Calu3 (cell line): ENCODE results near the gene ZNF787. TPM values are rescaled to one million over a fixed set of nuclear protein-coding genes. Genes with fewer than 3 reads are reported as not detected.

Source experiments
- BruUV-seq: library from RNA; stranded (reverse); fragments of 400-500 nt; replicated peaks from 2 replicates; lab custom pipeline; 2021; lab: Mats Ljungman, UMichigan
- CTCF ChIA-PET: fragments of 300-600 bp; sonication (Branson Sonifier 250); formaldehyde crosslinking; loops from one replicate; lab custom pipeline; 2022; ENCODE audit warnings: antibody characterized with exemption; lab: Charles Lee
- DNase-seq: peaks from one replicate; pipeline ENCODE4 v3.0.0; 2022
- H3K27ac Mint-ChIP-seq: one replicate; pipeline ENCODE4 v1.8.0; 2022; ENCODE audit warnings: mixed read lengths; ENCODE audit not compliant: unreplicated experiment
- H3K27me3 Mint-ChIP-seq: one replicate; pipeline ENCODE4 v1.8.0; 2022; ENCODE audit warnings: mixed read lengths; ENCODE audit not compliant: unreplicated experiment
- H3K36me3 Mint-ChIP-seq: one replicate; pipeline ENCODE4 v1.8.0; 2022; ENCODE audit warnings: mild to moderate bottlenecking, moderate library complexity, mixed read lengths; ENCODE audit not compliant: insufficient read depth, unreplicated experiment
- H3K4me1 Mint-ChIP-seq: one replicate; pipeline ENCODE4 v1.8.0; 2022; ENCODE audit warnings: mild to moderate bottlenecking, low read depth, mixed read lengths; ENCODE audit not compliant: unreplicated experiment
- H3K4me3 Mint-ChIP-seq: one replicate; pipeline ENCODE4 v1.8.0; 2022; ENCODE audit warnings: mild to moderate bottlenecking, low read depth, moderate library complexity, mixed read lengths; ENCODE audit not compliant: unreplicated experiment
- H3K9me3 Mint-ChIP-seq: one replicate; pipeline ENCODE4 v1.8.0; 2022; ENCODE audit warnings: low read depth, mixed read lengths; ENCODE audit not compliant: unreplicated experiment
- CTCF ChIP-seq: fragments of 200-600 bp; IDR thresholded peaks from one replicate; pipeline ENCODE4 v1.8.0; 2022; ENCODE audit warnings: antibody characterized with exemption; ENCODE audit not compliant: unreplicated experiment
- intact Hi-C: fragments of 100-400 bp; cut with micrococcal nuclease; formaldehyde crosslinking; loops from one replicate; pipeline ENCODE4 v1.10.0; 2022; ENCODE audit not compliant: unreplicated experiment
- total RNA-seq: library from RNA; stranded (reverse); gene quantifications from 2 replicates; pipeline ENCODE4 v1.2.3, GENCODE V29; 2022

The ZNF787 gene
- total RNA-seq, 1 experiment from 2014 or later: 68.5 TPM

- Mint-ChIP-seq H3K4me3 (no peak overlapping the region), H3K27me3 (no peaks in the 10 kb centered on the region), H3K27ac (no peak overlapping the region), H3K9me3 (no peaks in the 10 kb centered on the region), H3K36me3 (peaks cover 49% of the 10 kb centered on the region), H3K4me1 (peaks cover 16% of the 10 kb centered on the region)
- TF ChIP-seq CTCF: no peak
- CTCF ChIA-PET: no interaction called here
- BruUV-seq: no TSS peak
- DNase-seq: no peak
- intact Hi-C loops: no loop called here
These were observed 26.2 kb upstream of the ZNF787 start for GRCh38 chr19:56147307-56147706.

- intact Hi-C loops: no loop called here
- no peak for DNase-seq
- Mint-ChIP-seq H3K27me3 (no peaks in the 10 kb centered on the region), H3K4me1 (peaks cover 16% of the 10 kb centered on the region), H3K27ac (no peak overlapping the region), H3K9me3 (no peaks in the 10 kb centered on the region), H3K4me3 (no peak overlapping the region), H3K36me3 (peaks cover 52% of the 10 kb centered on the region)
- CTCF ChIA-PET: no interaction called here
- TF ChIP-seq CTCF: no peak
- no TSS peak for BruUV-seq
These were observed 25.8 kb upstream of the ZNF787 start for GRCh38 chr19:56146904-56147303.

GRCh38 chr19:56145698-56146097, 24.6 kb upstream of the ZNF787 start:
- intact Hi-C loops: no loop called here
- Mint-ChIP-seq H3K36me3 (peaks cover 64% of the 10 kb centered on the region), H3K9me3 (no peaks in the 10 kb centered on the region), H3K27ac (no peak overlapping the region), H3K4me3 (no peak overlapping the region), H3K4me1 (peaks cover 16% of the 10 kb centered on the region), H3K27me3 (no peaks in the 10 kb centered on the region)
- no peak for TF ChIP-seq CTCF
- BruUV-seq: no TSS peak
- CTCF ChIA-PET: interaction anchor here (1.1 kb wide), 1 partner anchor 9 kb away, joined by 4 read pairs; no protein-coding TSS in a partner anchor
- DNase-seq: no peak

- DNase-seq: no peak
- intact Hi-C loops: loop anchor here (5.0 kb wide), 1 partner anchor 53 kb away; no protein-coding TSS in a partner anchor
- H3K4me1 Mint-ChIP-seq: peaks cover 22% of the 10 kb centered on the region
- BruUV-seq: no TSS peak
- no peaks in the 10 kb centered on the region for H3K27me3 Mint-ChIP-seq
- H3K4me3 Mint-ChIP-seq: no peak overlapping the region
- CTCF ChIA-PET: interaction anchor here (1.1 kb wide), 1 partner anchor 10 kb away, joined by 4 read pairs; no protein-coding TSS in a partner anchor
- no peak overlapping the region for H3K27ac Mint-ChIP-seq
- H3K9me3 Mint-ChIP-seq: no peaks in the 10 kb centered on the region
- peaks cover 65% of the 10 kb centered on the region for H3K36me3 Mint-ChIP-seq
- TF ChIP-seq CTCF: no peak
These were observed 23.7 kb upstream of the ZNF787 start for GRCh38 chr19:56144831-56145230.
